ENCODE data around the gene SLC7A7. TPM values are rescaled to one million over a fixed set of nuclear protein-coding genes. Genes with fewer than 3 reads are reported as not detected.
A peak's percentile ranks its signal among the peaks of the same experiment; 100 is the strongest.
"Not testable (repeated sequence)": the region's sequence is repeated elsewhere in the genome, so short reads cannot be mapped to it uniquely, and the experiment has no call there.

The SLC7A7 gene
- 9.3 TPM for total RNA-seq
- polyA plus RNA-seq = 12.8 TPM

DNA sequence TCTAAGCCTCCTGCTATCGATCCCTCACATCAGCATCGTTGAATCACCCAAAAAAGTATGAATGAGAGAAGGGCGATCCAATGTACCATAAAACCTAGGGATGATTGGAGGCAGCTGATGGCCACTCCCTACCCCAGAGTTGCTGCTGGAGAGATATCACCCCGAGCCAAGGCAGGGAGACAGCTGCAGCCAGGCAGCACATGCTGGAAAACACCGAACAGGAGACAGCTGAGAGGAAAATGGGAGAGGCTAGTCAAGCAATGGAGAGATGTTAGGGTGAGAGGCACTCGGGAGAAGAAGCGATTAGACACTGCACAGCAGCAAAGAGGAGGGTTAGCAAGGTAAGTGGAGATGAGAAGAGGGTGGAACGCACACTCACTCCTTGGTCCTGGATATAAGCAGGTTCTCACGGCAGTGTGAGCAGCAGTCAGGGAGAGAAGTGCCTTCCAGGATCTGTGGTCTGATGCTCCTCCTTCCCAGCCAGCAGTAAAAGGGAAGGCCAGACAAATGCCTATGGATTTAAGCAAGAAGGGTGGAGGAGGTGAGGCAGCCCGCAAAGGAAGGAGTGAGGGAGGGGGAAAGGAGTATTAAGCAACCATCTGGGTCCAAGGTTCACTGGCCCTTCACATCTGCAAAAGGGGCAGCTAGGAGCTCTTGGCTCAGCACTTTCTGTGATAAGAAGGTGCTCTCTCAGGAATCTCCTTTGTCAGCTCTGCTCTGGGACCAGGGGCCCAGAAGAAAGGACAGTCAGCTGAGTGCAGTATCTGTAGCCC, at the start of gene SLC7A7:
SLC7A7 (minus strand) TSS at position 495 of the 773 bp plus-strand sequence. CDS start 2,037 bp downstream, outside the sequence.
- no peaks in the 10 kb centered on the region for H3K36me3 ChIP-seq (ENCODE audit: insufficient read depth)
- no peak within 1 kb of the TSS for H3K27ac ChIP-seq (ENCODE audit: low read depth)
- H3K4me3 ChIP-seq (ENCODE audit: low read depth, low read length) = no peak within 1 kb of the TSS
- H3K4me1 ChIP-seq (ENCODE audit: insufficient read depth) = no peaks in the 10 kb centered on the region
- WGBS = 33% methylated on average over 10 of the region's 10 CpGs
- DNase-seq (ENCODE audit: extremely low spot score) = no peak

DNA sequence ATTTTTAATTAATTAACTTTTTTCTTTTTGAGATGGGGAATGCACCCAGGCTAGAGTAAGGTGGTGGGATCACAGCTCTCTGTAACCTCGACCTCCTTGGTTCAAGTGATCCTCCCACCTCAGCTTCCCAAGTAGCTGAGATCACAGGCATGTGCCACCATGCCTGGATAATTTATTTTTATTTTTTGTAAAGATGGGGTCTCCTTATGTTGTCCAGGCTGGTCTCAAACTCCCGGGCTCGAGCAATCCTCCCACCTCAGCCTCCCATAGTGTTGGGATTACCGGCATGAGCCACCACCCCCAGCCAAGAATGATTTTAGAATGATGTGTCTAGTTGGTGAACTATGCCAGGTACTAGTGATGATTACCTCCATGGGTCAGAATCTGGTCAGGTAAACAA, 49.7 kb upstream of the SLC7A7 start:
- Histone ChIP-seq H3K27ac (ENCODE audit: low read depth) (no peak overlapping the region), H3K4me3 (ENCODE audit: low read depth, low read length) (no peak overlapping the region), H3K4me1 (ENCODE audit: insufficient read depth) (no peaks in the 10 kb centered on the region), H3K36me3 (ENCODE audit: insufficient read depth) (no peaks in the 10 kb centered on the region)
- WGBS = 93% methylated on average over 4 of the region's 4 CpGs
- no peak for DNase-seq (ENCODE audit: extremely low spot score)

DNA sequence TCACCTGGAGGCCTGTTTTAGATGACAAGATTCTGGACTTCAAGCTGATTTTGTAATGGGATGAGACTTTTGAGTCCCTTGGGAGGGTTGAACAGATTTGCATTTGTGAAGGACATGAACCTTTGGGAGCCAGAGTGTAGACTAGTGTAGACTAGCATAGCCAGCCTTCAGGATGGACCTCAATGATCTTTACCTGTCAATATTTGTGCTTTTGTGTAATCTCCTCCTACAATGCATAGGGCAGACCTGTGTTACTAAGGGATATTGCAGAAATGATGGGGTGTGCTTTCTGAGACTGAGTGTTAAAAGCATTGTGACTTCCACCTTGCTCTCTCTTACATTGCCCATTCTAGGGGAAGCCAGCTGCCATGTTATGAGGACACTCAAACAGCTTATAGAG, 46.4 kb upstream of the SLC7A7 start:
- H3K36me3 ChIP-seq (ENCODE audit: insufficient read depth) = no peaks in the 10 kb centered on the region
- H3K4me1 ChIP-seq (ENCODE audit: insufficient read depth) = no peaks in the 10 kb centered on the region
- no peak for DNase-seq (ENCODE audit: extremely low spot score)
- no peak overlapping the region for H3K27ac ChIP-seq (ENCODE audit: low read depth)
- H3K4me3 ChIP-seq (ENCODE audit: low read depth, low read length) = no peak overlapping the region

DNA sequence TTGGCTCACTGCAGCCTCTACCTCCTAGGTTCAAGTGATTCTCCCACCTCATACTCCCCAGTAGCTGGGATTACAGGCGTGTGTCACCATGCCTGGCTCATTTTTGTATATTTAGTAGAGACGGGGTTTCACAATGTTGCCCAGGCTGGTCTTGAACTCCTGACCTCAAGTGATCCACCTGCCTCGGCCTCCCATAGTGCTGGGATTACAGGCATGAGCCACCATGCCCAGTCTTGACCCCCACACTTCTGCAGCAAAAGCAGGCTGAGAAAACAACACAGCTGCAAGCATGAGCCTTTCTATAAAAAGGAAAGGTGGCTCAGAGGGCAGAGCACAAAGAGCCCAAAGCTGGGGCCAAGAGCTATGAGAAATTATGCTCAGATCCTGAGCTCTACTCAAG, 45.1 kb upstream of the SLC7A7 start:
- 83% methylated on average over 3 of the region's 3 CpGs for WGBS
- not testable (repeated sequence) for H3K27ac ChIP-seq (ENCODE audit: low read depth); H3K4me1 ChIP-seq (ENCODE audit: insufficient read depth); H3K36me3 ChIP-seq (ENCODE audit: insufficient read depth); DNase-seq (ENCODE audit: extremely low spot score); H3K4me3 ChIP-seq (ENCODE audit: low read depth, low read length)

DNA sequence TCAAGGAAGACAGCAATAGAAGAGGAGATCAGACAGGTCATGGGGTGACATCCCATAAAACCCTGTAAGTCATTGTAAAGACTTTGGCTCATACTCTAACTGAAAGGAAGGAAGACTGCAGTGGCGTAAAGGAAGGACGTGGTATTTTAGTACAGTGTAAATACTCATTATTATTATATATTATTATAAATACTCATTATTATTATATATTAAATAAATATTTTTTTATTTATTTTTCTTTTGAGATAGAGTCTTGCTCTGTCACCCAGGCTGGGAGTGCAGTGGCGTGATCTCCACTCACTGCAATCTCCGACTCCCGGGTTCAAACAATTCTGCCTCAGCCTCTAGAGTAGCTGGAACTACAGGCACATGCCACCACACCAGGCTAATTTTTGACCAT, 41.2 kb upstream of the SLC7A7 start:
- WGBS = 95% methylated on average over 5 of the region's 5 CpGs
- Histone ChIP-seq H3K36me3 (ENCODE audit: insufficient read depth) (no peaks in the 10 kb centered on the region), H3K27ac (ENCODE audit: low read depth) (no peak overlapping the region), H3K4me1 (ENCODE audit: insufficient read depth) (no peaks in the 10 kb centered on the region), H3K4me3 (ENCODE audit: low read depth, low read length) (no peak overlapping the region)
- no peak for DNase-seq (ENCODE audit: extremely low spot score)

DNA sequence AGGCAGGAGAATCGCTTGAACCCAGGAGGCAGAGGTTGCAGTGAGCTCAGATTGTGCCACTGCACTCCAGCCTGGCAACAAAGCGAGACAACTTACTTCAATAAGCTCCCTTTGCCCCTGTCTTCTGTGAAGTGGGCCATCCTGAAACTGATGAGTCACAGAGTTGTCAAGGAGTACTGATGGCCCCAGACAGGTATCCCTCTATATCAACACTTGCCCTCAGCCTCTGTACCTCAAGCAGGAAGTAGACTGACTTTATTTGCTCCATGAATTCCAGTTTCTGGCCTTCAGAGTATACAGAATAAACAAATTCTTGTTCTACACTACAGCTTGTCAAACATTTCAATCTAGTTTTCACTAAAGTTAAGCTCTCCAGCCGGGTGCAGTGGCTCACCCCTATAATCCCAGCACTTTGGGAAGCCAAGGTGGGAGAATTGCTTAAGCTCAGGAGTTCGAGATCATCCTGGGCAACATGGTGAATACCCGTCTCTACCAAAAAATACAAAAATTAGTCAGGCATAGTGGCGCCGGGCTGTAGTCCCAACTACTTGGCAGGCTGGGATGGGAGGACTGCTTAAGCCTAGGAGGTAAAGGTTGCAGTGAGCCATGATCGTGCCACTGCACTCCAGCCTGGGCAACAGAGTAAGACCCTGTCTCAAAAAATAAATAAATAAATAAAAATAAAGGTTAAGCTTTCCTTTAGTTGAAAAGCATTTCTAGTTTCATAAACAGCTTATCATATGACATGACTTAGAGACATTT, 39.9 kb upstream of the SLC7A7 start:
- WGBS = 87% methylated on average over 8 of the region's 8 CpGs
- H3K4me3 ChIP-seq (ENCODE audit: low read depth, low read length) = no peak overlapping the region
- no peak overlapping the region for H3K27ac ChIP-seq (ENCODE audit: low read depth)
- no peak for DNase-seq (ENCODE audit: extremely low spot score)
- no peaks in the 10 kb centered on the region for H3K4me1 ChIP-seq (ENCODE audit: insufficient read depth)
- no peaks in the 10 kb centered on the region for H3K36me3 ChIP-seq (ENCODE audit: insufficient read depth)

DNA sequence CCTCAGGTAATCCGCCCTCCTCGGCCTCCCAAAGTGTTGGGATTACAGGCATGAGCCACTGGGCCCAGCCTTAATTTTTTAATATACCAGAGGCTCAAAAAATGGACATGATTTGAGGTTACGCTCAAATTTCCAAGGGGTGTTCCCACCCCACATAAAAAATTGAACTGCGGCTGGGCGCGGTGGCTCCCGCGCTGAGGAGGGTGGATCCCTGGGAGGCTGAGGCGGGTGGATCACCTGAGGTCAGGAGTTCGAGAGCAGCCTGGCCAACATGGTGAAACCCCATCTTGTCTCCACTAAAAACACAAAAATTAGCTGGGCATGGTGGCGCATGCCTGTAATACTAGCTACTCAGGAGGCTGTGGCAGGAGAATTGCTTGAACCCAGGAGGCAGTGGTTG, 39.1 kb upstream of the SLC7A7 start:
- 97% methylated on average over 11 of the region's 11 CpGs for WGBS
- not testable (repeated sequence) for H3K27ac ChIP-seq (ENCODE audit: low read depth); DNase-seq (ENCODE audit: extremely low spot score); H3K36me3 ChIP-seq (ENCODE audit: insufficient read depth); H3K4me1 ChIP-seq (ENCODE audit: insufficient read depth); H3K4me3 ChIP-seq (ENCODE audit: low read depth, low read length)

DNA sequence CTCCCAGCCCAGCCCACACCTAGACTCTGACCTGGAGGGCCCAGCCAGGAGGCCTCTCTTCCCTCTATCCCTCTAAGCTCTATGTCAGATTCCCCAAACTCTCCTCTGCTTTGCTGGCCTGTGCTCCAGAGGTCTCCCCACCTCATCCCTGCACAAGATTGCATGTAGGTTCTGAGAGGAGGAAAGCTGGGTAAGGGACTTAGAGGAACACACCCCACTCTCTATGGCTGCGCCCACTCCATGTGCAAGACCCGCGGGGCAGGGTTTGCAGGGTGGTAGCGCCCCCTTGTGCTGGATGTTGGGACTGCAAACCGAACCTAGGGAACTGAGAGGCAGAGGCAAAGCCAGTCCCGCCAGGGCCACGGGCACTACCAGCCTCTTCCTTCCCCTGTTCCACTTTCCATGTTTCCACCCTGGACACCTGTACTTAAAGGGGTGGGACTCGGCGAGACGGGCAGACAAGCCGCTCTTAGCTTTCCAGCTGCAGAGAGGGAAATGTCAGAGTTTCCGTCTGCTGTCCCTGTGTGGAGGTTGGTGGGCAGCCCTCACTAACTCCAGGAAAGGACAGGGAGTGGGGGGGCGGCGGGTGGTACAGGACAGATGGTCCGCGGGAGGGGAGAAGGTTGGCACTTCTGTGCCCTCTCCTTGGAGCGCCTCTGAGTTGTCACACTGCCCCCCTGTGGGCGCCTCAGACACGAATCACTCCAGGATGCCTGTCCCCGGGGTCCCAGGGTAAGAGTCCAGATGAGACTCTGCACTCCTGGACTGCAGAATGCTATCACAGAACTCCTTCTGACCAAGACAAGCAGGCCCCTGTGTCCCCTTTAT, 37.9 kb upstream of the SLC7A7 start:
- 2% methylated on average over 20 of the region's 20 CpGs for WGBS

DNA sequence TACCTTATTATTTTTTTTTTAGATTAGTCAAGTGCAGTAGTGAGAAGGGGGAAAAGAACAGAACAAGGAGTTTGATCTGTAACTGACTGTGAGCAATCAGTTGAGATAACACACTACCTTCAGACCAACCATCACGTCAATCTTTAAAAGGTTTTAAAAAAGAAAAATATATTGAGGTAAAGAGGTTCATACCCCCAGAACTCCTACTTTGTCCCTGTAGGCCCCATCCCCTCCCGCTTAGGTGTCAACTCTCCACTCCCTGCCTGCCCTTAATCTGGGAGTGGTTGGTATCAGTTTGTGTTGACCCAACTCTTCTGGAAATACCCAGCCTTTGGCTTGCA, 37.3 kb upstream of the SLC7A7 start:
- WGBS = 71% methylated on average over 2 of the region's 2 CpGs
- Histone ChIP-seq H3K36me3 (ENCODE audit: insufficient read depth) (no peaks in the 10 kb centered on the region), H3K4me1 (ENCODE audit: insufficient read depth) (no peaks in the 10 kb centered on the region), H3K27ac (ENCODE audit: low read depth) (no peak overlapping the region), H3K4me3 (ENCODE audit: low read depth, low read length) (no peak overlapping the region)
- no peak for DNase-seq (ENCODE audit: extremely low spot score)

More for the DNA sequence above, 37.9 kb upstream of the SLC7A7 start:
- H3K4me1 ChIP-seq (ENCODE audit: insufficient read depth) = no peaks in the 10 kb centered on the region
- no peak overlapping the region for H3K27ac ChIP-seq (ENCODE audit: low read depth)
- no peak for DNase-seq (ENCODE audit: extremely low spot score)
- H3K36me3 ChIP-seq (ENCODE audit: insufficient read depth) = no peaks in the 10 kb centered on the region
- no peak overlapping the region for H3K4me3 ChIP-seq (ENCODE audit: low read depth, low read length)

DNA sequence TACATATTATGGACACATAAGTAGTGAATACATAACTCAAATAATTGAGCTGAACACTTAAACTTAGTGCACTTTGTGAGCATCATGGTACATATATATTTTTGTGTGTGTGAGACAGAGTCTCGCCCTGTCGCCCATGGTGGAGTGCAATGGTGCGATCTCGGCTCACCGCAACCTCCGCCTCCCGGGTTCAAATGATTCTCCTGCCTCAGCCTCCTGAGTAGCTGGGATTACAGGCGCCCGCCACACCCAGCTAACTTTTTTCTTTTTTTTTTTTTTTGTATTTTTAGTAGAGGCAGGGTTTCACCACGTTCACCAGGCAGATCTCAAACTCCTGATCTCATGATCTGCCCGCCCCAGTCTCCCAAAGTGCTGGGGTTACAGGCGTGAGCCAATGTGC, 36.9 kb upstream of the SLC7A7 start:
- not testable (repeated sequence) for H3K27ac ChIP-seq (ENCODE audit: low read depth); H3K36me3 ChIP-seq (ENCODE audit: insufficient read depth); DNase-seq (ENCODE audit: extremely low spot score); H3K4me3 ChIP-seq (ENCODE audit: low read depth, low read length); H3K4me1 ChIP-seq (ENCODE audit: insufficient read depth)
- 82% methylated on average over 12 of the region's 12 CpGs for WGBS

DNA sequence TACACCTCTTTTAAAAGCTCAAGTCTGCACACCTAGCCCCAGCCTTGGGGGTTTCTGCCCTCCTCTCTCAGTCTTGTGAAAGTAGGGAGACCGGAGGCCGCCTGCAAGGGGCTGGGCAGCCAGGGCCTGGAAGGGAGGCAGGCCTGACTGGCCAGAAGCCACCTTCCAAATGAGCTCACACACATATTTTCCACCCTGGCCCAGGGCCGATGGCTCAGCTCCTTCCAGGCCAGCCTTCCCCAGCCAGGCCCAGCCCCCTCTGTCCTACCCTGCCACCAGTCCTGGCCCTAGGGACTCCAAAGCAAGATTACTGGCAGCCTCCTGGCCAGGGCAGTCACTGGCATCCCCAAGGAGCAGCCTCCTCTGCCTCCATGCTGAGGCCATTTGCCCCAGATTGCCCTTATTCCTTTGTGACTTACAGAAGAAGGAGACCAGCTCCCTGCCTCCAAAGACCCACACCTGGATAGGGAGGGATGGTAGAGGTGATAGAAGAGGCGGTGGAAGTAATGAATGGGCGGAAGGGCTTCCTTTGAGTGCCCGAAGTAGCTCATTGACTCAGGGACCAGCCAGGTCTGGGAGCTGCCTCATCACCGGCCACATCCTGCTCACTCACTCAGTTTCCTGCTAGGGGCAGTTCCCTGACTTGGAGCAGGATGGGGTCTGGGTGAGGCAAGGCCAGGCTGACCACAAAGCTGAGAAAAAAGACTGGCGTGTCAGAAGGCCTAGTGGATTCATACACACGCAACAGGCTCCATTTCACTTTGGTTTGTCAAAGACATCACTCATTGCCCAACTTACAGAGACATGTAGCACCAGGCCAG, 35.9 kb upstream of the SLC7A7 start:
- no peak for DNase-seq (ENCODE audit: extremely low spot score)
- H3K4me1 ChIP-seq (ENCODE audit: insufficient read depth) = no peaks in the 10 kb centered on the region
- peak overlapping the region; percentile 76 for H3K27ac ChIP-seq (ENCODE audit: low read depth)
- no peaks in the 10 kb centered on the region for H3K36me3 ChIP-seq (ENCODE audit: insufficient read depth)
- no peak overlapping the region for H3K4me3 ChIP-seq (ENCODE audit: low read depth, low read length)
- WGBS = 48% methylated on average over 9 of the region's 9 CpGs

DNA sequence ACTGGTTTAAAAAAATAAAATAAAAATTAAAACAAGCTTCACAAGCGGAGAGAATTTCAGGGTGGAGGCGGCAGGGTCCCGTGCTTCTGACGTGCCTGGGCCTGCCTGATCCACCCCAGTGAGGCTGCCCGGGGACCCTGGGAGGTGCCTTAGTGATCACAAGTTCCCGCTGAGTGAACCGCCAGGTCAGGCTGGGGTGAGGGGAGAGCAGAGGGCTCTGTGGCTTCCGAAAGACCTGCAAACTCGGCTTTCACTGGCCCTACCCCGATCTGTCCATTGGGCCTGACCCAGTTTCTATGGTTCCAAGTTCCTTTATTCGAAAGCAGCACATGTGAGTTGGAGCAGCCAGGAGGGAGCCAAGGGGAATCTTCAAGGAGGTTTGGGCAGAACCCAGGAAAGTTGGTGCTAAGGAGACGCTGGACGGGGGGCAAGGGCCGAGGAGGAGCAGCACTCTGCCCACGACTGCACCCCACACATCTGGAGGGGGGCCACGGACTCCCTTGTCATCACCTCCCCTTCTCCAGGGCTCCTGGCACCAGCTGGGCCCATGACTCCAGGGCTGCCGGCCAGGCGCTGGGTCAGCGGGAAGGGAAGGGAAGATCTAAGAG, 34.1 kb upstream of the SLC7A7 start:
- Histone ChIP-seq H3K36me3 (ENCODE audit: insufficient read depth) (peaks cover 3% of the 10 kb centered on the region), H3K4me1 (ENCODE audit: insufficient read depth) (no peaks in the 10 kb centered on the region), H3K27ac (ENCODE audit: low read depth) (peak overlapping the region; percentile 91), H3K4me3 (ENCODE audit: low read depth, low read length) (no peak overlapping the region)
- no peak for DNase-seq (ENCODE audit: extremely low spot score)
- WGBS = 21% methylated on average over 19 of the region's 19 CpGs

Data from urinary bladder (tissue), 4 donors.